HEK293 (cell line): ENCODE measurements around the gene PCDH8.

Experiments used
- CTCF ChIA-PET: fragments of 350-600 bp; formaldehyde crosslinking; extraction: SDS; loops from one replicate; lab custom pipeline; 2021; ENCODE audit warnings: antibody characterized with exemption; lab: Yijun Ruan, JAX
- POLR2A ChIA-PET: fragments of 300-600 bp; formaldehyde crosslinking; extraction: SDS; loops from one replicate; lab custom pipeline; 2020; ENCODE audit warnings: antibody characterized with exemption, inconsistent platforms; lab: Yijun Ruan, JAX
- H3K27ac ChIP-seq: fragments of 200-500 bp; sonication (Bioruptor generic); 2 replicates; pipeline ENCODE4 v1.5.1; 2014; ENCODE audit warnings: low read depth, low read length, control low read depth, inconsistent platforms; ENCODE audit errors: extremely low read depth
- H3K36me3 ChIP-seq, 2 experiments: fragments of 200-500 bp in 1 of 2; sonication (Bioruptor generic) in 1 of 2; 1 replicate in 1 of 2; 2 replicates in 1 of 2; pipeline ENCODE4 v1.5.1; 2014 to 2017; ENCODE audit warnings: inconsistent platforms in 2 of 2, low read length in 2 of 2; ENCODE audit not compliant: control insufficient read depth in 2 of 2, insufficient read depth in 1 of 2
- H3K4me1 ChIP-seq: fragments of 200-500 bp; sonication (Bioruptor generic); 2 replicates; pipeline ENCODE4 v1.5.1; 2014; ENCODE audit warnings: mild to moderate bottlenecking, low read length, inconsistent platforms; ENCODE audit not compliant: control insufficient read depth, insufficient read depth
- H3K4me3 ChIP-seq: 2 replicates; pipeline ENCODE4 v1.5.1; 2011; ENCODE audit warnings: low read depth, mild to moderate bottlenecking, control low read depth, low read length, moderate library complexity
- H3K9me3 ChIP-seq: fragments of 200-500 bp; sonication (Bioruptor generic); 2 replicates; pipeline ENCODE4 v1.5.1; 2014; ENCODE audit warnings: low read depth, low read length, inconsistent platforms; ENCODE audit not compliant: control insufficient read depth, insufficient read depth
- BCL11B ChIP-seq: fragments of 450-650 bp; formaldehyde crosslinking; IDR thresholded peaks from 2 replicates; pipeline ENCODE4 v1.5.1; 2016; ENCODE audit warnings: low read depth, missing biosample characterization, missing genetic modification characterization
- HOXD13 ChIP-seq: sonication (generic); formaldehyde crosslinking; IDR thresholded peaks from 2 replicates; pipeline ENCODE4 v1.8.0; 2022; ENCODE audit warnings: missing genetic modification reagents, borderline replicate concordance
- KLF16 ChIP-seq: fragments of 450-650 bp; formaldehyde crosslinking; IDR thresholded peaks from 2 replicates; pipeline ENCODE4 v1.5.1; 2017; ENCODE audit warnings: missing biosample characterization, missing genetic modification characterization
- MYNN ChIP-seq: fragments of 450-650 bp; formaldehyde crosslinking; IDR thresholded peaks from 2 replicates; pipeline ENCODE4 v1.5.1; 2016; ENCODE audit warnings: missing biosample characterization, missing genetic modification characterization, borderline replicate concordance
- ZBTB20 ChIP-seq: fragments of 450-650 bp; formaldehyde crosslinking; IDR thresholded peaks from 2 replicates; pipeline ENCODE4 v1.5.1; 2016; ENCODE audit warnings: missing biosample characterization, missing genetic modification characterization
- ZBTB8A ChIP-seq: fragments of 450-650 bp; formaldehyde crosslinking; IDR thresholded peaks from 2 replicates; pipeline ENCODE4 v1.5.1; 2016; ENCODE audit warnings: missing biosample characterization, missing genetic modification characterization
- ZNF114 ChIP-seq: fragments of 450-650 bp; formaldehyde crosslinking; IDR thresholded peaks from 2 replicates; pipeline ENCODE4 v1.5.0; 2017; ENCODE audit warnings: missing biosample characterization, missing genetic modification characterization
- ZNF175 ChIP-seq: fragments of 450-650 bp; formaldehyde crosslinking; IDR thresholded peaks from 2 replicates; pipeline ENCODE4 v1.5.1; 2016; ENCODE audit warnings: missing biosample characterization, missing genetic modification characterization
- ZNF24 ChIP-seq: fragments of 450-650 bp; formaldehyde crosslinking; IDR thresholded peaks from 2 replicates; pipeline ENCODE4 v1.5.1; 2016; ENCODE audit warnings: missing biosample characterization, missing genetic modification characterization
- ZNF292 ChIP-seq: fragments of 450-650 bp; formaldehyde crosslinking; IDR thresholded peaks from 2 replicates; pipeline ENCODE4 v1.5.1; 2016; ENCODE audit warnings: low read depth, missing biosample characterization, missing genetic modification characterization, borderline replicate concordance
- ZNF324 ChIP-seq: fragments of 450-650 bp; formaldehyde crosslinking; IDR thresholded peaks from 2 replicates; pipeline ENCODE4 v1.5.1; 2016; ENCODE audit warnings: missing biosample characterization, missing genetic modification characterization
- ZNF341 ChIP-seq: fragments of 450-650 bp; formaldehyde crosslinking; IDR thresholded peaks from 2 replicates; pipeline ENCODE4; 2016; ENCODE audit warnings: low read depth, missing biosample characterization, missing genetic modification characterization
- ZNF394 ChIP-seq: fragments of 450-650 bp; formaldehyde crosslinking; IDR thresholded peaks from 2 replicates; pipeline ENCODE4 v1.5.1; 2016; ENCODE audit warnings: missing biosample characterization, missing genetic modification characterization, mild to moderate bottlenecking, moderate library complexity, borderline replicate concordance
- ZNF404 ChIP-seq: fragments of 450-650 bp; formaldehyde crosslinking; IDR thresholded peaks from 2 replicates; pipeline ENCODE4 v1.5.1; 2017; ENCODE audit warnings: missing biosample characterization, missing genetic modification characterization
- ZNF501 ChIP-seq: fragments of 450-650 bp; formaldehyde crosslinking; IDR thresholded peaks from 2 replicates; pipeline ENCODE4 v1.5.1; 2016; ENCODE audit warnings: missing biosample characterization, missing genetic modification characterization
- ZNF560 ChIP-seq: fragments of 450-650 bp; formaldehyde crosslinking; IDR thresholded peaks from 2 replicates; pipeline ENCODE4 v1.5.1; 2017; ENCODE audit warnings: missing biosample characterization, missing genetic modification characterization, borderline replicate concordance
- ZNF561 ChIP-seq: fragments of 450-650 bp; IDR thresholded peaks from 2 replicates; pipeline ENCODE4 v1.5.1; 2018; ENCODE audit warnings: missing biosample characterization, missing genetic modification characterization, borderline replicate concordance
- ZNF670 ChIP-seq: fragments of 450-650 bp; formaldehyde crosslinking; IDR thresholded peaks from 2 replicates; pipeline ENCODE4 v1.5.1; 2016; ENCODE audit warnings: missing biosample characterization, missing genetic modification characterization, low read depth
- ZNF768 ChIP-seq: fragments of 450-650 bp; formaldehyde crosslinking; IDR thresholded peaks from 2 replicates; pipeline ENCODE4 v1.5.1; 2018; ENCODE audit warnings: missing biosample characterization, mild to moderate bottlenecking, missing genetic modification characterization
- ZSCAN5A ChIP-seq: fragments of 450-650 bp; formaldehyde crosslinking; IDR thresholded peaks from 2 replicates; pipeline ENCODE4 v1.5.1; 2016; ENCODE audit warnings: missing biosample characterization, missing genetic modification characterization
- ZXDB ChIP-seq: fragments of 450-650 bp; formaldehyde crosslinking; IDR thresholded peaks from 2 replicates; pipeline ENCODE4 v1.5.1; 2016; ENCODE audit warnings: missing biosample characterization, missing genetic modification characterization
- TF ChIP-seq, protein P1 (sequence below): fragments of 450-650 bp; formaldehyde crosslinking; IDR thresholded peaks from 2 replicates; pipeline ENCODE4 v1.5.1; 2016; ENCODE audit warnings: missing biosample characterization, missing genetic modification characterization
- TF ChIP-seq, protein P2 (sequence below): fragments of 450-650 bp; formaldehyde crosslinking; optimal IDR thresholded peaks from 2 replicates; pipeline ENCODE3; 2016; ENCODE audit warnings: missing biosample characterization, mild to moderate bottlenecking, missing genetic modification characterization

Gene PCDH8

GRCh38 chr13:52891706-52892105, 43.3 kb upstream of the PCDH8 start (continued):
- TF ChIP-seq, protein P1, sequence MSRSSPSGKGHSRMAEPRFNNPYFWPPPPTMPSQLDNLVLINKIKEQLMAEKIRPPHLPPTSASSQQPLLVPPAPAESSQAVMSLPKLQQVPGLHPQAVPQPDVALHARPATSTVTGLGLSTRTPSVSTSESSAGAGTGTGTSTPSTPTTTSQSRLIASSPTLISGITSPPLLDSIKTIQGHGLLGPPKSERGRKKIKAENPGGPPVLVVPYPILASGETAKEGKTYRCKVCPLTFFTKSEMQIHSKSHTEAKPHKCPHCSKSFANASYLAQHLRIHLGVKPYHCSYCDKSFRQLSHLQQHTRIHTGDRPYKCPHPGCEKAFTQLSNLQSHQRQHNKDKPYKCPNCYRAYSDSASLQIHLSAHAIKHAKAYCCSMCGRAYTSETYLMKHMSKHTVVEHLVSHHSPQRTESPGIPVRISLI (tag by site-specific recombination) = no peak
- no peak for TF ChIP-seq ZNF501 (tag by site-specific recombination)

- Histone ChIP-seq H3K4me1 (no peaks in the 10 kb centered on the region; the same call in 1 of the 2 replicates), H3K9me3 (no peaks in the 10 kb centered on the region), H3K27ac (no peak overlapping the region), H3K4me3 (no peak overlapping the region), H3K36me3 (no peaks in the 10 kb centered on the region)
- TF ChIP-seq ZBTB8A (tag by site-specific recombination) = no peak
- no peak for TF ChIP-seq HOXD13
- no peak for TF ChIP-seq ZNF324
- no peak for TF ChIP-seq ZNF175
- no peak for TF ChIP-seq ZNF341
- TF ChIP-seq BCL11B (tag by site-specific recombination) = no peak
- TF ChIP-seq ZSCAN5A (tag by site-specific recombination) = no peak
- no peak for TF ChIP-seq ZBTB20
- TF ChIP-seq, protein P2, sequence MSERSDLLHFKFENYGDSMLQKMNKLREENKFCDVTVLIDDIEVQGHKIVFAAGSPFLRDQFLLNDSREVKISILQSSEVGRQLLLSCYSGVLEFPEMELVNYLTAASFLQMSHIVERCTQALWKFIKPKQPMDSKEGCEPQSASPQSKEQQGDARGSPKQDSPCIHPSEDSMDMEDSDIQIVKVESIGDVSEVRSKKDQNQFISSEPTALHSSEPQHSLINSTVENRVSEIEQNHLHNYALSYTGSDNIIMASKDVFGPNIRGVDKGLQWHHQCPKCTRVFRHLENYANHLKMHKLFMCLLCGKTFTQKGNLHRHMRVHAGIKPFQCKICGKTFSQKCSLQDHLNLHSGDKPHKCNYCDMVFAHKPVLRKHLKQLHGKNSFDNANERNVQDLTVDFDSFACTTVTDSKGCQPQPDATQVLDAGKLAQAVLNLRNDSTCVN (tag by site-specific recombination) = no peak
- no peak for TF ChIP-seq ZNF292 (tag by site-specific recombination)
- no peak for TF ChIP-seq ZNF670
- no peak for TF ChIP-seq MYNN (tag by site-specific recombination)
- CTCF ChIA-PET = interaction anchor here (0.6 kb wide), 1 partner anchor 25 kb away, joined by 3 read pairs; no protein-coding TSS in a partner anchor
- POLR2A ChIA-PET = no interaction called here
Measured at GRCh38 chr13:52887165-52887564, 38.7 kb upstream of the PCDH8 start.

GRCh38 chr13:52885141-52885540, 36.7 kb upstream of the PCDH8 start:
- H3K4me1 ChIP-seq = no peaks in the 10 kb centered on the region; the same call in 1 of the 2 replicates
- CTCF ChIA-PET = no interaction called here
- H3K4me3 ChIP-seq = no peak overlapping the region

DNA sequence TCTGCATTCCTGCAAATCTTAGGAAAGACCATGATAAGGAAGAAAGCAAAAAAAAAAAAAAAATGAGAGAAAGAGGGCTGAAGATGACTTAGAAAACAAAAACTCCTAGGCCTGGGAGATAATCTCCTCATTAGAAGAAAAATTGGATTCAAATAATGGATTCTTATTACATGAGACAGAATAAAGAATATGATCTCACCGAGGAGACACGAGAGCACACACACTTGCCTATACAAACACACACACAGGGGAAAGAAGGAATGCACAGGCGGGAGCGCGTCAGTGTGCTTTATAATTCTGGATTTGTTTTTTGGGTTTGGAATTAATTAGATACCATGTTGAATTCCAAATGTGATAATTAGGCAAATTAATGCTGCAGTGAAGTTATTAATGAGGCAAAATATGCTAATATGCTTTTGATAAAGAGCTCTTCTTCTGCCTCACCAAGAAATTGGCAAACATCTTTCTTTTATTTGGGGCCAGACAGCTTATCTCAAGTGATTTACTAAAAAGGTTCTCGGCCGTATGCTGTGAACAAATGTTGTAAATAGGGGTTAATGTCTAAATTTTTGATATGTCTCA, 36.1 kb upstream of the PCDH8 start:
- Histone ChIP-seq H3K4me1 (no peaks in the 10 kb centered on the region; the same call in 1 of the 2 replicates), H3K9me3 (no peaks in the 10 kb centered on the region), H3K27ac (no peak overlapping the region), H3K4me3 (no peak overlapping the region), H3K36me3 (no peaks in the 10 kb centered on the region)
- TF ChIP-seq ZNF561 (tag by site-specific recombination) = no peak
- TF ChIP-seq ZNF394 (tag by site-specific recombination) = no peak
- TF ChIP-seq KLF16 = no peak
- TF ChIP-seq MYNN (tag by site-specific recombination) = no peak
- no peak for TF ChIP-seq ZNF24 (tag by site-specific recombination)
- ChIA-PET POLR2A (no interaction called here), CTCF (interaction anchor here (0.8 kb wide), 1 partner anchor 84 kb away, joined by 3 read pairs; no protein-coding TSS in a partner anchor)

More at GRCh38 chr13:52885141-52885540, 36.7 kb upstream of the PCDH8 start:
- Histone ChIP-seq H3K9me3 (no peaks in the 10 kb centered on the region), H3K36me3 (no peaks in the 10 kb centered on the region), H3K27ac (no peak overlapping the region)
- TF ChIP-seq ZNF404 (tag by site-specific recombination) = no peak
- TF ChIP-seq ZXDB = no peak
- TF ChIP-seq ZNF560 (tag by site-specific recombination) = no peak
- TF ChIP-seq ZNF114 (tag by site-specific recombination) = no peak
- TF ChIP-seq ZNF768 (tag by site-specific recombination) = no peak
- POLR2A ChIA-PET = no interaction called here
